ENCODE data around the gene HHATL. TPM values are rescaled to one million over a fixed set of nuclear protein-coding genes. Genes with fewer than 3 reads are reported as not detected.

HHATL gene
- total RNA-seq, 2 donors from 2014 or later, result 1.9 to 5.5 TPM

- intact Hi-C loops (cut with DNase I), result no loop called here
- WGBS, result 94% methylated on average over 2 of the region's 2 CpGs
- no peak overlapping the region for H3K27ac ChIP-seq
- no peak overlapping the region for H3K4me3 ChIP-seq
- no peaks in the 10 kb centered on the region for H3K9me3 ChIP-seq
- H3K36me3 ChIP-seq, result no peaks in the 10 kb centered on the region
- no peaks in the 10 kb centered on the region for H3K27me3 ChIP-seq (replicated peaks; ENCODE audit: insufficient read depth)
- TF ChIP-seq CTCF (IDR thresholded peaks at IDR 0.05) (no peak), POLR2A (IDR thresholded peaks at IDR 0.05) (no peak), POLR2AphosphoS5 (IDR thresholded peaks at IDR 0.05) (no peak)
- H3K4me1 ChIP-seq (replicated peaks), result no peaks in the 10 kb centered on the region
- DNase-seq (ENCODE audit: low spot score), result no peak
Measured at GRCh38 chr3:42675909-42676308, 26.7 kb downstream of the HHATL start.

GRCh38 chr3:42674146-42674545 is 28.5 kb downstream of the HHATL start:
- no peaks in the 10 kb centered on the region for H3K27me3 ChIP-seq (replicated peaks; ENCODE audit: insufficient read depth)
- 66% methylated on average over 3 of the region's 3 CpGs for WGBS
- no peak for DNase-seq (ENCODE audit: low spot score)
- H3K4me1 ChIP-seq (replicated peaks), result no peaks in the 10 kb centered on the region
- intact Hi-C loops (cut with DNase I), result no loop called here
- no peaks in the 10 kb centered on the region for H3K9me3 ChIP-seq
- no peak for TF ChIP-seq POLR2AphosphoS5 (IDR thresholded peaks at IDR 0.05)
- TF ChIP-seq CTCF (IDR thresholded peaks at IDR 0.05), result no peak
- TF ChIP-seq POLR2A (IDR thresholded peaks at IDR 0.05), result no peak
- no peak overlapping the region for H3K27ac ChIP-seq
- H3K4me3 ChIP-seq, result no peak overlapping the region
- no peaks in the 10 kb centered on the region for H3K36me3 ChIP-seq

- DNase-seq (ENCODE audit: low spot score), result no peak
- H3K36me3 ChIP-seq, result no peaks in the 10 kb centered on the region
- intact Hi-C loops (cut with DNase I), result no loop called here
Measured at GRCh38 chr3:42673082-42673481, 29.5 kb downstream of the HHATL start.

GRCh38 chr3:42672515-42672914 is 30.1 kb downstream of the HHATL start:
- Histone ChIP-seq H3K9me3 (no peaks in the 10 kb centered on the region), H3K36me3 (no peaks in the 10 kb centered on the region), H3K4me3 (no peak overlapping the region), H3K4me1 (replicated peaks) (no peaks in the 10 kb centered on the region), H3K27ac (no peak overlapping the region), H3K27me3 (replicated peaks; ENCODE audit: insufficient read depth) (no peaks in the 10 kb centered on the region)
- 66% methylated on average over 1 of the region's 1 CpG for WGBS
- TF ChIP-seq POLR2A (IDR thresholded peaks at IDR 0.05), result no peak
- TF ChIP-seq POLR2AphosphoS5 (IDR thresholded peaks at IDR 0.05), result no peak
- TF ChIP-seq CTCF (IDR thresholded peaks at IDR 0.05), result no peak
- DNase-seq (ENCODE audit: low spot score), result no peak
- intact Hi-C loops (cut with DNase I), result no loop called here

More at GRCh38 chr3:42673082-42673481, 29.5 kb downstream of the HHATL start:
- Histone ChIP-seq H3K4me3 (no peak overlapping the region), H3K4me1 (replicated peaks) (no peaks in the 10 kb centered on the region), H3K27me3 (replicated peaks; ENCODE audit: insufficient read depth) (no peaks in the 10 kb centered on the region), H3K9me3 (no peaks in the 10 kb centered on the region), H3K27ac (no peak overlapping the region)
- TF ChIP-seq POLR2A (IDR thresholded peaks at IDR 0.05) (no peak), CTCF (IDR thresholded peaks at IDR 0.05) (no peak), POLR2AphosphoS5 (IDR thresholded peaks at IDR 0.05) (no peak)

- H3K4me1 ChIP-seq (replicated peaks), result no peaks in the 10 kb centered on the region
- WGBS, result 100% methylated on average over 1 of the region's 1 CpG
- no peak overlapping the region for H3K4me3 ChIP-seq
- intact Hi-C loops (cut with DNase I), result no loop called here
- H3K27ac ChIP-seq, result no peak overlapping the region
- no peaks in the 10 kb centered on the region for H3K27me3 ChIP-seq (replicated peaks; ENCODE audit: insufficient read depth)
- TF ChIP-seq POLR2AphosphoS5 (IDR thresholded peaks at IDR 0.05) (no peak), POLR2A (IDR thresholded peaks at IDR 0.05) (no peak), CTCF (IDR thresholded peaks at IDR 0.05) (no peak)
- DNase-seq (ENCODE audit: low spot score), result no peak
- H3K36me3 ChIP-seq, result no peaks in the 10 kb centered on the region
- no peaks in the 10 kb centered on the region for H3K9me3 ChIP-seq
Measured at GRCh38 chr3:42670670-42671069, 31.9 kb downstream of the HHATL start.
